PFSK-1 (cell line): ENCODE results near the gene AADACL4.

ENCODE experiments used
- FOXP2 ChIP-seq: optimal IDR thresholded peaks from 2 replicates; pipeline ENCODE3; 2011; ENCODE audit warnings: borderline replicate concordance, control low read depth, inconsistent platforms; ENCODE audit not compliant: insufficient read depth; ENCODE audit errors: extremely low read length, extremely low read depth
- POLR2AphosphoS5 ChIP-seq: IDR thresholded peaks from 2 replicates; pipeline ENCODE4 v1.6.1; 2012; ENCODE audit warnings: low read depth, mild to moderate bottlenecking, control low read depth, low read length, moderate library complexity
- SIN3A ChIP-seq: IDR thresholded peaks from 2 replicates; pipeline ENCODE4 v1.6.1; 2012; ENCODE audit warnings: mild to moderate bottlenecking, low read length, moderate library complexity, borderline replicate concordance; ENCODE audit not compliant: insufficient read depth
- TAF1 ChIP-seq: IDR thresholded peaks from 2 replicates; pipeline ENCODE4 v1.6.1; 2012; ENCODE audit warnings: low read length, control low read depth, borderline replicate concordance; ENCODE audit not compliant: insufficient read depth
- TF ChIP-seq, protein P1 (sequence below), 2 experiments: IDR thresholded peaks; 2 replicates each; pipeline versions ENCODE4 v1.6.1 to v1.8.0; 2011 to 2012; ENCODE audit warnings: low read depth in 2 of 2, low read length in 2 of 2, control low read depth in 1 of 2, inconsistent platforms in 1 of 2, mild to moderate bottlenecking in 1 of 2, moderate library complexity in 1 of 2; ENCODE audit not compliant: insufficient read depth in 1 of 2

AADACL4 gene

DNA sequence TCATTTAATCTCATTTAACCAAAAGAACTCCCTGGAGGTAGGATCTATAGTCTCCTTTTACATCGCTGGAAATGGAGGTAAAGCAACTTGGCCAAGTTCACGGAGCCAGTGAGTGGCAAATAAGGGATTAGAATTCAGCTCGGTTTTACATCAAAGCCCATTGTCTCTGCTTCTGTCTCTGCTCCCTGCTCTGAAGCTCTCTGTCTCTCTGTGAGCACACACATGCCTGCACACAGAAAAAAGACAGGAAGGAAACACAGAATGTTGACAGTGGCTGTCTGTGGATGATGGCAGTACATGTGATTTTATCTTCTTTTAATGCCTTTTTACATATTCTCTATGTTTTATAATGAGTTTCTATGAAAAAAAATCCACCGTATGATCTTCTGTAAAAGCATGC, 17.0 kb upstream of the AADACL4 start:
- TF ChIP-seq TAF1 = no peak

DNA sequence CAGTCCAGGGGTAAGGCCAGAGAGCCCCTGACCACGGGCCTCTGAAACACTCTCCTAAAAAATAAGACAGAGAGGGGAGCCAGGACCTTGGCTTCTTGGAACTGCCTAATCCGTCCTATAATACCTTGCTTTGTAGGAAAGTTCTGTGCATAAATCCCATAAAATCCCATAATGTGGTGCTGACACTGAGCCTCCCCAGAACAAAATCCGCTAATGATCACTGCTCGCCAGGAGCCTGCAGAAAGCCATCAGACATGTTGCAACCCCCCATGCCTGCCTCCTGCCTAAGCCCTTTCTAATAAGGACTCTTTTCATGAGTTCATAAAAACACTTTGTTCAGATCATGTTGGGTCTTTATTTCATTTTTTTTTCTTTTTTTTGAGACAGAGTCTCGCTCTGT, 16.6 kb upstream of the AADACL4 start:
- TF ChIP-seq FOXP2 = no peak
- TF ChIP-seq SIN3A = no peak
- no peak for TF ChIP-seq TAF1
- no peak for TF ChIP-seq POLR2AphosphoS5
- TF ChIP-seq, protein P1, sequence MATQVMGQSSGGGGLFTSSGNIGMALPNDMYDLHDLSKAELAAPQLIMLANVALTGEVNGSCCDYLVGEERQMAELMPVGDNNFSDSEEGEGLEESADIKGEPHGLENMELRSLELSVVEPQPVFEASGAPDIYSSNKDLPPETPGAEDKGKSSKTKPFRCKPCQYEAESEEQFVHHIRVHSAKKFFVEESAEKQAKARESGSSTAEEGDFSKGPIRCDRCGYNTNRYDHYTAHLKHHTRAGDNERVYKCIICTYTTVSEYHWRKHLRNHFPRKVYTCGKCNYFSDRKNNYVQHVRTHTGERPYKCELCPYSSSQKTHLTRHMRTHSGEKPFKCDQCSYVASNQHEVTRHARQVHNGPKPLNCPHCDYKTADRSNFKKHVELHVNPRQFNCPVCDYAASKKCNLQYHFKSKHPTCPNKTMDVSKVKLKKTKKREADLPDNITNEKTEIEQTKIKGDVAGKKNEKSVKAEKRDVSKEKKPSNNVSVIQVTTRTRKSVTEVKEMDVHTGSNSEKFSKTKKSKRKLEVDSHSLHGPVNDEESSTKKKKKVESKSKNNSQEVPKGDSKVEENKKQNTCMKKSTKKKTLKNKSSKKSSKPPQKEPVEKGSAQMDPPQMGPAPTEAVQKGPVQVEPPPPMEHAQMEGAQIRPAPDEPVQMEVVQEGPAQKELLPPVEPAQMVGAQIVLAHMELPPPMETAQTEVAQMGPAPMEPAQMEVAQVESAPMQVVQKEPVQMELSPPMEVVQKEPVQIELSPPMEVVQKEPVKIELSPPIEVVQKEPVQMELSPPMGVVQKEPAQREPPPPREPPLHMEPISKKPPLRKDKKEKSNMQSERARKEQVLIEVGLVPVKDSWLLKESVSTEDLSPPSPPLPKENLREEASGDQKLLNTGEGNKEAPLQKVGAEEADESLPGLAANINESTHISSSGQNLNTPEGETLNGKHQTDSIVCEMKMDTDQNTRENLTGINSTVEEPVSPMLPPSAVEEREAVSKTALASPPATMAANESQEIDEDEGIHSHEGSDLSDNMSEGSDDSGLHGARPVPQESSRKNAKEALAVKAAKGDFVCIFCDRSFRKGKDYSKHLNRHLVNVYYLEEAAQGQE (IDR thresholded peaks at IDR 0.05; ENCODE audit: insufficient read depth in 1 of 2, low read depth in 2 of 2, low read length in 2 of 2) = no peak

DNA sequence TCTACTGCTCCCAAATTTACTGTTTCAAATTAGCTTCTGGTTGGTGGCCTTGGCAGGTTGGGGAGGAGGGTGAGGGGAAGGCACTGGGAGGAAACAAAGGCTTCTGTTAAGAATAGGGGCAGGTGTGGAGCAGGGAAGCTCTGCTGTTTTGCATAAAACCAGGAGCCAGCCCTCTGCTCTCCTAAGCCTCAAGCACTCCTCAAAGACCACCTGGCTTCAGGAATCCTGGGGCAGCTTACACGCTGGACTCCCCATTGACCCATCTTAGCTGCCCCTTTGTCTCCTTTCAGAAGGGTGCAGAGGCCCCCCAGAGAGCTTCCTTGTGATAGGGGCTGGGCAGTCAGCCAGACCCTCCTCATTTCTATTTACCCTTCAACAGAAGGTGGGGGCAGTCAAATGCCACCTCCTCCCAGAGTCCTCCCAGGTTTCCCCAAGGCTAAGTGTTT, 14.4 kb upstream of the AADACL4 start:
- 0 out of 2 replicates have a peak, but pooled peaks have one; percentile 25 for TF ChIP-seq POLR2AphosphoS5
- TF ChIP-seq, protein P1 (IDR thresholded peaks at IDR 0.05; ENCODE audit: insufficient read depth in 1 of 2, low read depth in 2 of 2, low read length in 2 of 2) = no peak

DNA sequence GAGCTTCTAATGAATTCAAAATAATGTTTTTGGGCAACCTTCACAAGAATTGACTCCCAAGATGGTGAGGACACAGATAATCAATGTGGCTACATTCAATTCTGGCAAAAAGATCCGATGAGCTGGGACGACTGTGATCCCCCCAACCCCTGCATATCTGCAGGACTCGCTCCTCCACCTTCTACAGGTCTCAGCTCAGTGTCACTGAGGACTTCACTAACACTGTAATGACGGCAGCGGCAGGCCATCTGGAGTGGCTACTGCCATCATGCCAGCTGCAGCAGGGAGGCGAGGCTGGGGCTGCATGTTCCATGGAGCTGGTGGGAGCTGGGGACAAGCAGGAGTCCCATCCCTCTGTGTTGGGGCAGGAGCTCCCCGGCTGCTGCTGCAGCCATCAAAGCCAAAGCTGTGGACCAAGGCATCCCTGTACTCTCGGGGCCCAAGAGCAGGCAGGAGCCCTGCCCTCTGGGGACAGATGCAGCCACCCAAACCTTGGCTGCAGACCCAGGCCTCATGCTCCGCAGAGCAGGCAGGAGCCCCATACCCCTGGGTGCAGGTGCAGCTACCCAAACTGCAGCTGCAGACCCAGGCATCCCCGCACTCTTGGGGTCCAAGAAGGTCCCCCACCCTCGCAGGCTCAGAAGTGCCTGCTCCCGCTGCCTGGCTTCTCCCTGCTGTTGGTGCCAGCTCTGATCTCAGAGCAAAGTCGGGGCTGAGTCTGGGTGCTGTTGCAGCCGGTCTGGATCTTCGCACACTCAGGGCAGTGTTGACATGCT, 13.7 kb upstream of the AADACL4 start:
- no peak for TF ChIP-seq TAF1
- no peak for TF ChIP-seq POLR2AphosphoS5

DNA sequence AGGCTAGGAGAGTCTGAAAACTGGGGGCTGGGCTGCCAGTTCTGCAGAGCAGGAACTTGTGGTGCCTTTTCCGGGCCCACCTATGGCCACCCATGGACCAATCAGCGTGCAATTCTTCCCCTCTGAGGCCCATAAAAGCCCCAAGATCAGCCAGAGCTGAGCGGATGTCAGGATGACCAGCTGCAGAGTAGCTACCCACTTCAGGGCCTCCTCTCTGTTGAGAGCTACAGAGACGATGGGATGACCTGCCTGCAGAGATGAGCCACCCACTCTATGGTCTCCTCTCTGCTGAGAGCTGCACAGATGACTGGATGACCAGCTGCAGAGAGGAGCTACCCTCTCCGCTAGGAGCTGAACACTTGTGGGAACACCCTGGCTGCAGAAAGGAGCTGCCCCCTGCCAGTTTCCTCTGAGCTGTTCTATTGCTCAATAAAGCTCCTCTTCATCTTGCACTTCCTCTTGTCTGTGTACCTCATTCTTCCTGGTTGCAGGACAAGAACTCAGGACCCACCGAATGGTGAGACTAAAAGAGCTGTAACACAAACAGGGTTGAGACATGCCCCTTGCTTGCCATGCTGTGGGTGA, 12.8 kb upstream of the AADACL4 start:
- TF ChIP-seq SIN3A = no peak
- TF ChIP-seq, protein P1 (IDR thresholded peaks at IDR 0.05; ENCODE audit: insufficient read depth in 1 of 2, low read depth in 2 of 2, low read length in 2 of 2) = no peak
- TF ChIP-seq FOXP2 = no peak
- no peak for TF ChIP-seq POLR2AphosphoS5
- TF ChIP-seq TAF1 = no peak

DNA sequence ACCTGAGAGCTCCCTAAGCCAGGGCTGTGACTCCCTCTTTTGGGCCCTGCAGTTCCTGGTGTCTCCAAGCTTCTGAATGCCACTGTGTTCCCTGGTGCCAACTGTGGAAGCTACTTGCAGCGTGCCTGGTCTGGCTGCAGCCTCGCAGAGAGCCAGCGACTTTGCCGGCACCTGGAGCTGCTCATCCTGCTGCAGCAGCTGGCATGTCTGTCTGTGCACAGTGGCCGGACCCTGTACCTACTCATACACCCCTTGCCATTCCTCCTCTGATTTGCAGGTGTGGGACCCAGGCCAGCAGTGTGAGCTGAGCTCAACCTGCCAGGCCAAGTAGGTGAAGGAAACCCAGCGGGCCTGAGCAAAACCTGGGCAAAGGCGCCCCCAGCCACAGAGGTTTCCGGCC, 12.3 kb upstream of the AADACL4 start:
- no peak for TF ChIP-seq POLR2AphosphoS5
- TF ChIP-seq FOXP2 = no peak
- TF ChIP-seq, protein P1 (IDR thresholded peaks at IDR 0.05; ENCODE audit: insufficient read depth in 1 of 2, low read depth in 2 of 2, low read length in 2 of 2) = no peak
- no peak for TF ChIP-seq SIN3A
- no peak for TF ChIP-seq TAF1
